H1 (cell line): ENCODE measurements around the gene BTG2. TPM values are rescaled to one million over a fixed set of nuclear protein-coding genes. Genes with fewer than 3 reads are reported as not detected.

Experiments used
- CTCF ChIA-PET: fragments of 300-600 bp; sonication (Branson Sonifier 250); formaldehyde crosslinking; loops from one replicate; lab custom pipeline; 2021; ENCODE audit not compliant: partially characterized antibody; lab: Charles Lee
- POLR2A ChIA-PET: fragments of 300-600 bp; sonication (Branson Sonifier 250); formaldehyde crosslinking; loops from one replicate; lab custom pipeline; 2021; ENCODE audit warnings: inconsistent platforms; ENCODE audit not compliant: partially characterized antibody; lab: Charles Lee
- DNase-seq, 2 experiments: peaks; one replicate each; pipeline versions ENCODE4 v3.0.0 to v3.0.0-alpha.2; 2010 to 2022; ENCODE audit warnings: low spot score in 2 of 2, low read depth in 1 of 2, mixed read lengths in 1 of 2
- FAIRE-seq: peaks from 2 replicates; lab custom pipeline; 2011; peaks lifted over from hg19 to GRCh38; lab: Jason Lieb, UNC
- H2AFZ ChIP-seq: 2 replicates; pipeline ENCODE4 v1.8.1; 2012; ENCODE audit warnings: low read length, inconsistent platforms
- H2AK5ac ChIP-seq: 2 replicates; pipeline ENCODE4 v1.6.1; 2013; ENCODE audit warnings: low read depth, low read length
- H2BK120ac ChIP-seq: replicated peaks from 2 replicates; pipeline ENCODE3; 2013; ENCODE audit warnings: low read depth, low read length, inconsistent platforms
- H2BK12ac ChIP-seq: 2 replicates; pipeline ENCODE4 v1.6.1; 2013; ENCODE audit warnings: low read depth, low read length
- H2BK15ac ChIP-seq: 2 replicates; pipeline ENCODE4 v1.6.1; 2013; ENCODE audit warnings: low read length
- H2BK20ac ChIP-seq: 2 replicates; pipeline ENCODE4 v1.6.1; 2013; ENCODE audit warnings: low read length
- H2BK5ac ChIP-seq: 2 replicates; pipeline ENCODE4 v1.6.1; 2013; ENCODE audit warnings: low read depth, low read length
- H3K14ac ChIP-seq: 2 replicates; pipeline ENCODE4 v1.6.1; 2013; ENCODE audit warnings: inconsistent platforms; ENCODE audit not compliant: insufficient read length
- H3K18ac ChIP-seq: 2 replicates; pipeline ENCODE4 v1.6.1; 2013; ENCODE audit warnings: low read length; ENCODE audit errors: extremely low read depth
- H3K23ac ChIP-seq: 2 replicates; pipeline ENCODE4 v1.6.1; 2013; ENCODE audit warnings: inconsistent platforms; ENCODE audit not compliant: insufficient read length
- H3K23me2 ChIP-seq: 2 replicates; pipeline ENCODE4 v1.6.1; 2013; ENCODE audit warnings: low read depth, low read length
- H3K27ac ChIP-seq: 2 replicates; pipeline ENCODE4 v1.6.1; 2011; ENCODE audit warnings: low read depth, low read length, inconsistent platforms
- H3K27me3 ChIP-seq, 4 experiments: replicated peaks in 1 of 4; 1 replicate in 1 of 4; 2 replicates in 3 of 4; pipeline versions ENCODE4 v1.6.1 to v1.8.1; 2011 to 2013; ENCODE audit warnings: low read length in 3 of 4, mild to moderate bottlenecking in 3 of 4, inconsistent platforms in 2 of 4, mixed read lengths in 2 of 4, moderate library complexity in 1 of 4; ENCODE audit not compliant: control insufficient read depth in 3 of 4, insufficient read depth in 3 of 4; ENCODE audit errors: extremely low read depth in 1 of 4
- H3K36me3 ChIP-seq, 4 experiments: 2 replicates each; pipeline versions ENCODE4 v1.6.1 to v1.8.1; 2011 to 2013; ENCODE audit warnings: mild to moderate bottlenecking in 4 of 4, low read length in 3 of 4, moderate library complexity in 2 of 4, control low read depth in 1 of 4, inconsistent platforms in 1 of 4; ENCODE audit not compliant: insufficient read depth in 4 of 4, control insufficient read depth in 2 of 4
- H3K4ac ChIP-seq: replicated peaks from 2 replicates; pipeline ENCODE3; 2013; ENCODE audit warnings: low read length, low read depth, mixed read lengths, inconsistent platforms; ENCODE audit not compliant: insufficient read length
- H3K4me1 ChIP-seq, 4 experiments: replicated peaks in 1 of 4; 1 replicate in 1 of 4; 2 replicates in 3 of 4; pipeline versions ENCODE4 v1.6.1 to v1.8.1; 2011 to 2013; ENCODE audit warnings: low read length in 3 of 4, inconsistent platforms in 2 of 4, mixed read lengths in 1 of 4; ENCODE audit not compliant: insufficient read depth in 4 of 4, control insufficient read depth in 3 of 4
- H3K4me2 ChIP-seq, 2 experiments: 2 replicates each; pipeline versions ENCODE4 v1.6.1 to v1.8.1; 2011 to 2013; ENCODE audit warnings: low read depth in 2 of 2, low read length in 2 of 2, control low read depth in 1 of 2, inconsistent platforms in 1 of 2, mild to moderate bottlenecking in 1 of 2; ENCODE audit not compliant: insufficient read depth in 1 of 2
- H3K4me3 ChIP-seq, 4 experiments: fragments of 200-600, 300-600 bp in 1 of 4; sonication (generic), shearing (Covaris generic), sonication (Bioruptor Twin) in 1 of 4; 2 replicates each; pipeline versions ENCODE4 v1.5.1 to v1.8.1; 2011 to 2016; ENCODE audit warnings: low read length in 4 of 4, low read depth in 3 of 4, control low read depth in 2 of 4, inconsistent platforms in 2 of 4, mild to moderate bottlenecking in 2 of 4, mixed read lengths in 1 of 4, moderate library complexity in 1 of 4; ENCODE audit not compliant: insufficient read depth in 2 of 4; ENCODE audit errors: extremely low read depth in 1 of 4
- H3K56ac ChIP-seq: replicated peaks from 2 replicates; pipeline ENCODE3; 2013; ENCODE audit warnings: low read depth, mild to moderate bottlenecking, mixed read lengths, low read length, inconsistent platforms; ENCODE audit not compliant: insufficient read length
- H3K79me1 ChIP-seq: 2 replicates; pipeline ENCODE4 v1.6.1; 2013; ENCODE audit warnings: low read depth, low read length, control low read depth
- H3K79me2 ChIP-seq, 2 experiments: 2 replicates each; pipeline versions ENCODE4 v1.6.1 to v1.8.1; 2012 to 2013; ENCODE audit warnings: low read length in 2 of 2, mild to moderate bottlenecking in 2 of 2, inconsistent platforms in 1 of 2; ENCODE audit not compliant: insufficient read depth in 2 of 2, control insufficient read depth in 1 of 2
- H3K9ac ChIP-seq, 4 experiments: replicated peaks in 1 of 4; 1 replicate in 1 of 4; 2 replicates in 3 of 4; pipeline versions ENCODE4 v1.6.1 to v1.8.1; 2011 to 2013; ENCODE audit warnings: low read depth in 3 of 4, low read length in 3 of 4, control low read depth in 2 of 4, mild to moderate bottlenecking in 2 of 4, moderate library complexity in 2 of 4, inconsistent platforms in 1 of 4; ENCODE audit errors: extremely low read depth in 1 of 4
- H3K9me3 ChIP-seq, 2 experiments: 2 replicates each; pipeline versions ENCODE4 v1.6.1 to v1.8.1; 2012 to 2013; ENCODE audit warnings: mild to moderate bottlenecking in 2 of 2, moderate library complexity in 2 of 2, control low read depth in 1 of 2, inconsistent platforms in 1 of 2, low read depth in 1 of 2, low read length in 1 of 2, mixed read lengths in 1 of 2; ENCODE audit not compliant: insufficient read depth in 2 of 2
- H4K20me1 ChIP-seq, 2 experiments: replicated peaks in 1 of 2; 2 replicates each; pipeline versions ENCODE3 to v1.8.1; 2011 to 2013; ENCODE audit warnings: inconsistent platforms in 2 of 2, low read length in 2 of 2, mild to moderate bottlenecking in 1 of 2; ENCODE audit not compliant: insufficient read depth in 2 of 2, control insufficient read depth in 1 of 2
- H4K5ac ChIP-seq: 2 replicates; pipeline ENCODE4 v1.6.1; 2013; ENCODE audit warnings: low read length, low read depth, mixed read lengths, inconsistent platforms; ENCODE audit not compliant: insufficient read length
- H4K8ac ChIP-seq: 2 replicates; pipeline ENCODE4 v1.8.0; 2013; ENCODE audit warnings: mild to moderate bottlenecking, moderate library complexity, low read length, inconsistent platforms; ENCODE audit not compliant: insufficient read depth; ENCODE audit errors: extremely low read depth
- H4K91ac ChIP-seq: replicated peaks from 2 replicates; pipeline ENCODE3; 2013; ENCODE audit warnings: low read length, mixed read lengths, inconsistent platforms; ENCODE audit not compliant: insufficient read length
- EP300 ChIP-seq, 2 experiments: IDR thresholded peaks; 1 replicate in 1 of 2; 2 replicates in 1 of 2; pipeline ENCODE4 v1.6.1; 2011 to 2012; ENCODE audit warnings: low read depth in 2 of 2, low read length in 2 of 2, mild to moderate bottlenecking in 2 of 2, borderline replicate concordance in 1 of 2, inconsistent platforms in 1 of 2, moderate library complexity in 1 of 2
- EZH2 ChIP-seq: fragments of 200-600 bp; sonication (generic); IDR thresholded peaks from 2 replicates; pipeline ENCODE4 v1.7.1; 2012; ENCODE audit warnings: low read depth, mild to moderate bottlenecking, moderate library complexity, low read length, inconsistent platforms; ENCODE audit not compliant: severe bottlenecking
- JUN ChIP-seq: IDR thresholded peaks from 2 replicates; pipeline ENCODE4 v1.6.1; 2011; ENCODE audit warnings: low read depth, mild to moderate bottlenecking, improper control_type of control experiment, low read length
- KDM4A ChIP-seq: IDR thresholded peaks from one replicate; pipeline ENCODE4 v1.7.1; 2012; ENCODE audit warnings: low read depth, mild to moderate bottlenecking, moderate library complexity, low read length, inconsistent platforms; ENCODE audit not compliant: severe bottlenecking
- MAX ChIP-seq: IDR thresholded peaks from 2 replicates; pipeline ENCODE4 v1.6.1; 2012; ENCODE audit warnings: inconsistent platforms
- POLR2A ChIP-seq, 2 experiments: IDR thresholded peaks; 1 replicate in 1 of 2; 2 replicates in 1 of 2; pipeline ENCODE4 v1.6.1; 2011; ENCODE audit warnings: low read depth in 2 of 2, low read length in 2 of 2, mild to moderate bottlenecking in 2 of 2; ENCODE audit errors: control extremely low read depth in 1 of 2
- RFX5 ChIP-seq: IDR thresholded peaks from 2 replicates; pipeline ENCODE4 v1.6.1; 2011; ENCODE audit warnings: low read depth, low read length, improper control_type of control experiment, borderline replicate concordance
- TAF7 ChIP-seq: optimal IDR thresholded peaks from 2 replicates; pipeline ENCODE3; 2011; ENCODE audit warnings: low read depth, mild to moderate bottlenecking, inconsistent platforms, low read length, moderate library complexity, borderline replicate concordance
- WGBS, 2 experiments: shearing (Covaris generic) in 1 of 2; methylation state at CpG; one replicate each; pipeline versions ENCODE4 v1.1.6 to v1.1.7; 2013 to 2015; ENCODE audit warnings: low lambda C conversion rate in 2 of 2, mixed read lengths in 2 of 2, inconsistent platforms in 1 of 2, low coverage in 1 of 2, missing lambda C conversion rate in 1 of 2; ENCODE audit not compliant: insufficient replicate concordance in 2 of 2, insufficient coverage in 1 of 2, insufficient read length in 1 of 2; ENCODE audit errors: extremely low coverage in 1 of 2, missing lambda C conversion rate in 1 of 2; 5-methylcytosine and 5-hydroxymethylcytosine counted together
- polyA plus RNA-seq, 7 experiments: library from polyadenylated mRNA; depleted of rRNA in 3 of 7; stranded (reverse) in 5 of 7; unstranded in 2 of 7; fragments of >200 nt in 5 of 7; fragments of 200-250 nt in 2 of 7; gene quantifications; 1 replicate in 5 of 7; 2 replicates in 1 of 7; 4 replicates in 1 of 7; pipeline versions ENCODE4 v1.2.1 to v1.2.3, GENCODE V29; 2011 to 2013; ENCODE audit warnings: missing spikeins in 2 of 7, mixed read lengths in 2 of 7
- total RNA-seq: library from RNA; stranded (reverse); fragmentation: NEBNext Ultra II Directional; extraction: Animal tissue kit (Norgen Biotek cat#: 25700); gene quantifications from 2 replicates; pipeline ENCODE4 v1.2.1, GENCODE V29; 2021
- TF ChIP-seq, protein P1 (sequence below): IDR thresholded peaks from 2 replicates; pipeline ENCODE4 v1.6.1; 2012; ENCODE audit warnings: inconsistent platforms

BTG2 gene
- total and polyA plus RNA-seq, 2 of the 8 experiments (the other 6 are each of a cell fraction or from before 2014, with no cell fraction given): 4.8 to 11.0 TPM

- ChIA-PET CTCF (interaction anchor here (0.7 to 39.0 kb wide), 11 partner anchors 16 to 250 kb away, joined by 3 to 785 read pairs (median 4); no protein-coding TSS in a partner anchor), POLR2A (interaction anchor here (0.8 to 2.6 kb wide), 11 partner anchors 9 to 35 kb away, joined by 3 to 8 read pairs (median 3); no protein-coding TSS in a partner anchor)
- H3K18ac ChIP-seq: peak overlapping the region; percentile 75; the same call in 1 of the 2 replicates
- H3K79me2 ChIP-seq: no peaks in the 10 kb centered on the region
- H3K79me1 ChIP-seq: no peaks in the 10 kb centered on the region
- H2AK5ac ChIP-seq: peak overlapping the region; percentile 79
- no peak overlapping the region for H4K91ac ChIP-seq
- peak overlapping the region; percentile 87; the same call in 1 of the 2 replicates for H4K8ac ChIP-seq
- peak overlapping the region; percentile 49 for H3K27ac ChIP-seq
- H2BK20ac ChIP-seq: no peak overlapping the region; the same call in 1 of the 2 replicates
- H2BK12ac ChIP-seq: peak overlapping the region; percentile 96
- H3K23me2 ChIP-seq: no peaks in the 10 kb centered on the region; the same call in 1 of the 2 replicates
- no peak overlapping the region for H2AFZ ChIP-seq
- no peak overlapping the region for H4K5ac ChIP-seq
- peak; percentile 46 to 92 for DNase-seq
- no peaks in the 10 kb centered on the region for H4K20me1 ChIP-seq
- no peaks in the 10 kb centered on the region for H3K9me3 ChIP-seq
- no peak overlapping the region for H3K23ac ChIP-seq
- peak overlapping the region in 3 of 4 experiments; percentile 69 to 78 (median 69); a peak in 6 of 7 replicates for H3K9ac ChIP-seq
- peak overlapping the region; percentile 55; the same call in 1 of the 2 replicates for H2BK5ac ChIP-seq
- FAIRE-seq: no peak
- 13% methylated on average over 21 of the region's 31 CpGs; no CpG with 5 or more reads in 1 of the 2 experiments for WGBS, 2 experiments
- H3K36me3 ChIP-seq: no peaks in the 10 kb centered on the region
- peak overlapping the region; percentile 69 to 75 for H3K4me2 ChIP-seq
- no peak overlapping the region for H3K56ac ChIP-seq
- no peak overlapping the region for H2BK15ac ChIP-seq
- peak overlapping the region; percentile 23 to 53 (median 42); a peak in 7 of 8 replicates for H3K4me3 ChIP-seq
- H3K27me3 ChIP-seq: peaks cover 0 to 23% (median 13%) of the 10 kb centered on the region in 4 experiments; a peak in 4 of 7 replicates
- H3K4ac ChIP-seq: no peak overlapping the region
- H3K4me1 ChIP-seq: peaks cover 15 to 34% (median 22%) of the 10 kb centered on the region in 4 experiments
- no peak overlapping the region for H2BK120ac ChIP-seq
- no peak overlapping the region for H3K14ac ChIP-seq
- TF ChIP-seq EP300 (IDR thresholded peaks at IDR 0.05; ENCODE audit: borderline replicate concordance in 1 of 2, low read depth in 2 of 2, low read length in 2 of 2) (peak in 1 of 2 experiments; percentile 94; a peak in 1 of 3 replicates), EZH2 (no peak), RFX5 (no peak), TAF7 (peak; percentile 67), POLR2A (IDR thresholded peaks at IDR 0.05; ENCODE audit: control extremely low read depth in 1 of 2, low read depth in 2 of 2, low read length in 2 of 2) (peak in 1 of 2 experiments; percentile 25; a peak in 2 of 3 replicates), JUN (no peak), KDM4A (peak; percentile 34), MAX (peak; percentile 90)
- TF ChIP-seq, protein P1, sequence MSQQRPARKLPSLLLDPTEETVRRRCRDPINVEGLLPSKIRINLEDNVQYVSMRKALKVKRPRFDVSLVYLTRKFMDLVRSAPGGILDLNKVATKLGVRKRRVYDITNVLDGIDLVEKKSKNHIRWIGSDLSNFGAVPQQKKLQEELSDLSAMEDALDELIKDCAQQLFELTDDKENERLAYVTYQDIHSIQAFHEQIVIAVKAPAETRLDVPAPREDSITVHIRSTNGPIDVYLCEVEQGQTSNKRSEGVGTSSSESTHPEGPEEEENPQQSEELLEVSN: peak; percentile 96
These were observed 14.8 kb upstream of the BTG2 start for GRCh38 chr1:203290261-203291089.
